OCI-LY3 (cell line): ENCODE data around the gene ADAMTS14.

Source experiments
- H2AFZ ChIP-seq: fragments of 200-600, 300-600 bp; shearing (Covaris generic); 2 replicates; pipeline ENCODE4 v1.6.0; 2014; ENCODE audit warnings: antibody characterized with exemption, low read depth, low read length
- H3K27ac ChIP-seq: fragments of 200-600, 300-600 bp; sonication (generic); 2 replicates; pipeline ENCODE4 v1.5.1; 2014; ENCODE audit warnings: mild to moderate bottlenecking, low read length, moderate library complexity, mixed read lengths
- H3K27me3 ChIP-seq: fragments of 200-600, 300-600 bp; sonication (generic); 2 replicates; pipeline ENCODE4 v1.6.1; 2014; ENCODE audit warnings: low read depth, low read length, mixed read lengths
- H3K36me3 ChIP-seq: fragments of 200-600, 300-600 bp; sonication (generic); replicated peaks from 2 replicates; pipeline ENCODE3; 2014; ENCODE audit warnings: low read depth, low read length, mixed read lengths
- H3K4me1 ChIP-seq: fragments of 300-600, 200-600 bp; sonication (generic); 2 replicates; pipeline ENCODE4 v1.6.1; 2014; ENCODE audit warnings: low read length, mixed read lengths
- H3K4me2 ChIP-seq: fragments of 200-600, 300-600 bp; sonication (generic); 2 replicates; pipeline ENCODE4 v1.6.1; 2014; ENCODE audit warnings: low read length, mixed read lengths
- H3K4me3 ChIP-seq: fragments of 300-600, 200-600 bp; sonication (generic); 2 replicates; pipeline ENCODE4 v1.5.1; 2014; ENCODE audit warnings: antibody characterized with exemption, mild to moderate bottlenecking, low read length, moderate library complexity
- H3K79me2 ChIP-seq: fragments of 300-600, 200-600 bp; shearing (Covaris generic); 2 replicates; pipeline ENCODE4 v1.6.1; 2014; ENCODE audit warnings: mild to moderate bottlenecking, low read length, mixed read lengths
- H3K9ac ChIP-seq: fragments of 300-600, 200-600 bp; shearing (Covaris generic); 2 replicates; pipeline ENCODE4 v1.6.0; 2014; ENCODE audit warnings: mild to moderate bottlenecking, low read length, moderate library complexity
- H3K9me3 ChIP-seq: fragments of 200-600, 300-600 bp; shearing (Covaris generic); 2 replicates; pipeline ENCODE4 v1.6.1; 2014; ENCODE audit warnings: low read length, mixed read lengths; ENCODE audit not compliant: insufficient read depth
- H4K20me1 ChIP-seq: fragments of 200-600, 300-600 bp; sonication (generic); 2 replicates; pipeline ENCODE4 v1.6.1; 2016; ENCODE audit warnings: low read length, mixed read lengths; ENCODE audit not compliant: insufficient read depth
- CTCF ChIP-seq: fragments of 200-600, 300-600 bp; sonication (generic); IDR thresholded peaks from 2 replicates; pipeline ENCODE4 v1.5.1; 2014; ENCODE audit warnings: antibody characterized with exemption, low read length, low read depth
- EZH2phosphoT487 ChIP-seq: fragments of 200-600 bp; shearing (Covaris generic); IDR thresholded peaks from 2 replicates; pipeline ENCODE4 v1.6.1; 2018; ENCODE audit warnings: antibody characterized with exemption, mixed run types, low read depth

Gene ADAMTS14

DNA sequence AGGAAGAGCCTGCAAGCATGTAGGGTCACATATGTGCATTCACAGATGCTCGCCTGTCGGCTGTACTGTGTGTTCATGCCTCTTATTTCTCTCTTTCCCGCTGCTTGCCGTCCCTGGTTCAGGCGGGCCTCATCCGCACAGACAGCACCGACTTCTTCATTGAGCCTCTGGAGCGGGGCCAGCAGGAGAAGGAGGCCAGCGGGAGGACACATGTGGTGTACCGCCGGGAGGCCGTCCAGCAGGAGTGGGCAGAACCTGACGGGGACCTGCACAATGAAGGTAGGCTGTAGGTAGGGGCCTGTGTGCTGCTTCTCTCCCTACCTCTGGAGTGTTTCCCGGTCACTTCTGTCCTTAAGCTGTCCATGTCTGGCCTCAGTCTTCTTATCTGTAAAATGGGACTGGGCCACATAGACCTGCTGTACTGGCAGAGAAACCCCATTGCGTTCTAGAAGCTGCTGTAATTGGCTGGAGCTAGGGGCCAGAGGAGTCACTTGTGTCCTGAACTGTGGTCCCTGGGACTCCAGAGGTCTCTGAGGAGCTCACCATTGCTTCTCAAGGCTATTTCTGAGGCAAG is 30.0 kb downstream of the ADAMTS14 start:
- H3K79me2 ChIP-seq = no peaks in the 10 kb centered on the region
- H3K9me3 ChIP-seq = no peaks in the 10 kb centered on the region
- no peak overlapping the region for H3K9ac ChIP-seq
- no peaks in the 10 kb centered on the region for H3K27me3 ChIP-seq
- no peaks in the 10 kb centered on the region for H4K20me1 ChIP-seq
- H3K4me1 ChIP-seq = no peaks in the 10 kb centered on the region
- TF ChIP-seq EZH2phosphoT487 (no peak), CTCF (no peak)
- H2AFZ ChIP-seq = no peak overlapping the region
- H3K4me2 ChIP-seq = no peak overlapping the region
- H3K4me3 ChIP-seq = no peak overlapping the region
- H3K27ac ChIP-seq = no peak overlapping the region
- H3K36me3 ChIP-seq = no peaks in the 10 kb centered on the region

GRCh38 chr10:70704211-70704610 is 31.9 kb downstream of the ADAMTS14 start:
- Histone ChIP-seq H3K4me1 (no peaks in the 10 kb centered on the region), H3K4me2 (no peak overlapping the region), H3K27ac (no peak overlapping the region), H3K27me3 (no peaks in the 10 kb centered on the region), H3K9ac (no peak overlapping the region), H3K36me3 (no peaks in the 10 kb centered on the region), H3K9me3 (no peaks in the 10 kb centered on the region), H3K4me3 (no peak overlapping the region), H4K20me1 (no peaks in the 10 kb centered on the region), H3K79me2 (no peaks in the 10 kb centered on the region), H2AFZ (no peak overlapping the region)
- TF ChIP-seq CTCF (no peak), EZH2phosphoT487 (no peak)

- no peaks in the 10 kb centered on the region for H3K36me3 ChIP-seq
- H3K9me3 ChIP-seq = no peaks in the 10 kb centered on the region
- no peaks in the 10 kb centered on the region for H3K27me3 ChIP-seq
- no peaks in the 10 kb centered on the region for H4K20me1 ChIP-seq
- H3K4me2 ChIP-seq = no peak overlapping the region
- H3K79me2 ChIP-seq = no peaks in the 10 kb centered on the region
- no peak overlapping the region for H3K9ac ChIP-seq
- no peak for TF ChIP-seq CTCF
- TF ChIP-seq EZH2phosphoT487 = no peak
- H3K27ac ChIP-seq = no peak overlapping the region
- H3K4me3 ChIP-seq = no peak overlapping the region
- no peak overlapping the region for H2AFZ ChIP-seq
- no peaks in the 10 kb centered on the region for H3K4me1 ChIP-seq
These were observed 33.0 kb downstream of the ADAMTS14 start for GRCh38 chr10:70705121-70705861.

- no peak overlapping the region for H2AFZ ChIP-seq
- no peak overlapping the region for H3K4me3 ChIP-seq
- H3K4me2 ChIP-seq = no peak overlapping the region
- H3K27ac ChIP-seq = no peak overlapping the region
- no peak overlapping the region for H3K9ac ChIP-seq
- H3K36me3 ChIP-seq = no peaks in the 10 kb centered on the region
- H4K20me1 ChIP-seq = no peaks in the 10 kb centered on the region
- no peaks in the 10 kb centered on the region for H3K27me3 ChIP-seq
- no peaks in the 10 kb centered on the region for H3K9me3 ChIP-seq
- TF ChIP-seq EZH2phosphoT487 (no peak), CTCF (no peak)
- H3K4me1 ChIP-seq = no peaks in the 10 kb centered on the region
- H3K79me2 ChIP-seq = no peaks in the 10 kb centered on the region
These were observed 38.9 kb downstream of the ADAMTS14 start for GRCh38 chr10:70711177-70711576.
